HCT116 (cell line): ENCODE results near the gene TTLL3. TPM values are rescaled to one million over a fixed set of nuclear protein-coding genes. Genes with fewer than 3 reads are reported as not detected.

ENCODE experiments used
- ATAC-seq: fragments of 200-7000 bp; cut with Tn5 transposase; 2 replicates; pipeline ENCODE4 v1.9.1; 2020; ENCODE audit warnings: mild to moderate bottlenecking, moderate library complexity
- BruUV-seq: library from RNA; stranded (reverse); fragments of 400-500 nt; replicated peaks from 2 replicates; lab custom pipeline; 2021; lab: Mats Ljungman, UMichigan
- CTCF ChIA-PET: fragments of 300-600 bp; sonication (Branson Sonifier 250); formaldehyde crosslinking; loops from one replicate; lab custom pipeline; 2021; ENCODE audit warnings: antibody characterized with exemption; lab: Charles Lee
- POLR2A ChIA-PET: fragments of 300-600, 350-600 bp; sonication (Branson Sonifier 250); formaldehyde crosslinking; loops from one replicate; lab custom pipeline; 2021; ENCODE audit warnings: antibody characterized with exemption; lab: Charles Lee
- RAD21 ChIA-PET, 2 experiments: fragments of 300-600 bp; sonication (Branson Sonifier 250); formaldehyde crosslinking; loops; one replicate each; lab custom pipeline; 2023; ENCODE audit warnings: low total read pairs in 2 of 2; ENCODE audit not compliant: uncharacterized antibody in 2 of 2, unreplicated experiment in 2 of 2, low non-redundant PET in 1 of 2; lab: Charles Lee
- DNase-seq: peaks from one replicate; pipeline ENCODE4 v3.0.0-alpha.2; 2010; ENCODE audit warnings: low read depth, low spot score
- H2AFZ ChIP-seq: fragments of 200-600 bp; shearing (Covaris generic), sonication (generic); 2 replicates; pipeline ENCODE4 v1.6.1; 2017; ENCODE audit warnings: low read depth, mixed run types, mixed read lengths, antibody characterized with exemption, low read length; ENCODE audit not compliant: poor library complexity, severe bottlenecking
- H3K27ac ChIP-seq: 2 replicates; pipeline ENCODE4 v1.5.1; 2012; ENCODE audit warnings: low read depth, low read length
- H3K27me3 ChIP-seq: fragments of 200-600 bp; sonication (generic); 2 replicates; pipeline ENCODE4 v1.6.1; 2016; ENCODE audit warnings: mixed run types, low read length, mixed read lengths; ENCODE audit not compliant: insufficient read depth
- H3K36me3 ChIP-seq, 2 experiments: fragments of 200-500 bp in 1 of 2; fragments of 200-600 bp in 1 of 2; sonication (Bioruptor generic) in 1 of 2; sonication (generic) in 1 of 2; 2 replicates each; pipeline versions ENCODE4 v1.5.1 to v1.6.1; 2014 to 2016; ENCODE audit warnings: low read length in 2 of 2, inconsistent platforms in 1 of 2, mixed read lengths in 1 of 2, mixed run types in 1 of 2; ENCODE audit not compliant: insufficient read depth in 2 of 2, control insufficient read depth in 1 of 2
- H3K4me1 ChIP-seq, 2 experiments: fragments of 200-600 bp in 1 of 2; sonication (generic) in 1 of 2; 2 replicates each; pipeline versions ENCODE4 v1.5.1 to v1.6.1; 2012 to 2017; ENCODE audit warnings: low read length in 2 of 2, inconsistent platforms in 1 of 2, mild to moderate bottlenecking in 1 of 2, mixed read lengths in 1 of 2, mixed run types in 1 of 2, moderate library complexity in 1 of 2; ENCODE audit not compliant: insufficient read depth in 2 of 2, control insufficient read depth in 1 of 2
- H3K4me2 ChIP-seq: fragments of 200-600 bp; sonication (generic); 2 replicates; pipeline ENCODE4 v1.6.1; 2017; ENCODE audit warnings: mixed run types, low read length, mixed read lengths
- H3K4me3 ChIP-seq, 2 experiments: fragments of 200-600 bp in 1 of 2; sonication (generic) in 1 of 2; replicated peaks in 1 of 2; 2 replicates each; pipeline ENCODE4 v1.5.1; 2011 to 2016; ENCODE audit warnings: low read length in 2 of 2, control low read depth in 1 of 2, low read depth in 1 of 2, mild to moderate bottlenecking in 1 of 2, mixed read lengths in 1 of 2, mixed run types in 1 of 2
- H3K79me2 ChIP-seq: fragments of 200-600 bp; sonication (generic); 2 replicates; pipeline ENCODE4 v1.6.1; 2017; ENCODE audit warnings: mild to moderate bottlenecking, mixed run types, low read length, moderate library complexity, mixed read lengths; ENCODE audit not compliant: insufficient read depth
- H3K9ac ChIP-seq: fragments of 200-600 bp; sonication (generic); 2 replicates; pipeline ENCODE4 v1.6.1; 2016; ENCODE audit warnings: low read length, mixed read lengths
- H3K9me2 ChIP-seq: fragments of 200-600 bp; sonication (generic), shearing (Covaris generic); 2 replicates; pipeline ENCODE4 v1.6.1; 2017; ENCODE audit warnings: mixed run types, mild to moderate bottlenecking, moderate library complexity; ENCODE audit not compliant: insufficient read depth
- H3K9me3 ChIP-seq, 2 experiments: fragments of 200-500 bp in 1 of 2; fragments of 200-600 bp in 1 of 2; sonication (Bioruptor generic) in 1 of 2; sonication (generic) in 1 of 2; 2 replicates each; pipeline ENCODE4 v1.6.1; 2014 to 2017; ENCODE audit warnings: low read length in 2 of 2, mixed read lengths in 2 of 2, inconsistent platforms in 1 of 2, low read depth in 1 of 2, mild to moderate bottlenecking in 1 of 2, mixed run types in 1 of 2, moderate library complexity in 1 of 2; ENCODE audit not compliant: control insufficient read depth in 1 of 2, insufficient read depth in 1 of 2
- H4K20me1 ChIP-seq: fragments of 200-600 bp; sonication (generic), shearing (Covaris generic); 2 replicates; pipeline ENCODE4 v1.6.1; 2017; ENCODE audit warnings: mixed run types, mild to moderate bottlenecking, moderate library complexity; ENCODE audit not compliant: insufficient read depth
- CBX3 ChIP-seq: IDR thresholded peaks from 2 replicates; pipeline ENCODE4 v1.6.1; 2012; ENCODE audit warnings: low read depth
- CEBPB ChIP-seq: IDR thresholded peaks from 2 replicates; pipeline ENCODE4 v1.6.1; 2012; ENCODE audit warnings: low read depth
- EGR1 ChIP-seq: IDR thresholded peaks from 2 replicates; pipeline ENCODE4 v1.6.1; 2012; ENCODE audit warnings: low read depth
- ELF1 ChIP-seq: IDR thresholded peaks from 2 replicates; pipeline ENCODE4 v1.6.1; 2012; ENCODE audit warnings: low read depth, borderline replicate concordance
- EZH2phosphoT487 ChIP-seq: fragments of 200-600 bp; IDR thresholded peaks from 2 replicates; pipeline ENCODE4 v1.6.1; 2018; ENCODE audit warnings: antibody characterized with exemption, borderline replicate concordance
- FOSL1 ChIP-seq: IDR thresholded peaks from 2 replicates; pipeline ENCODE4 v1.6.1; 2012; ENCODE audit warnings: low read depth
- JUND ChIP-seq: IDR thresholded peaks from 2 replicates; pipeline ENCODE4 v1.6.1; 2012
- MAX ChIP-seq: IDR thresholded peaks from 2 replicates; pipeline ENCODE4 v1.6.1; 2012
- RAD21 ChIP-seq: IDR thresholded peaks from 2 replicates; pipeline ENCODE4 v1.6.1; 2012; ENCODE audit warnings: low read depth, mild to moderate bottlenecking
- SIN3A ChIP-seq: IDR thresholded peaks from 2 replicates; pipeline ENCODE4 v1.6.1; 2012; ENCODE audit warnings: low read depth
- SP1 ChIP-seq: IDR thresholded peaks from 2 replicates; pipeline ENCODE4 v1.6.1; 2012; ENCODE audit warnings: low read depth
- TCF7L2 ChIP-seq: IDR thresholded peaks from 2 replicates; pipeline ENCODE4 v1.7.0; 2011; ENCODE audit warnings: borderline replicate concordance, inconsistent platforms; ENCODE audit not compliant: insufficient read depth, insufficient read length; ENCODE audit errors: extremely low read depth
- ZBTB33 ChIP-seq: IDR thresholded peaks from 2 replicates; pipeline ENCODE4 v1.6.1; 2011; ENCODE audit warnings: mild to moderate bottlenecking, low read length, moderate library complexity; ENCODE audit not compliant: insufficient replicate concordance; ENCODE audit errors: extremely low read depth
- ZFX ChIP-seq: fragments of 450-650 bp; IDR thresholded peaks from 2 replicates; pipeline ENCODE4 v1.6.1; 2017
- ZNF274 ChIP-seq: fragments of 200-500 bp; sonication (Bioruptor generic); IDR thresholded peaks from 2 replicates; pipeline ENCODE4 v1.6.1; 2014; ENCODE audit warnings: mild to moderate bottlenecking, low read depth, low read length, inconsistent platforms
- intact Hi-C: fragments of 100-400 bp; cut with micrococcal nuclease; formaldehyde crosslinking; loops from 2 replicates; pipeline ENCODE4 v1.10.0; 2022
- total RNA-seq: library from RNA; stranded (reverse); gene quantifications from one replicate; pipeline ENCODE4 v1.2.1, GENCODE V29; 2021; ENCODE audit not compliant: unreplicated experiment

Gene TTLL3
- total RNA-seq, 1 experiment from 2014 or later = 40.3 TPM

DNA sequence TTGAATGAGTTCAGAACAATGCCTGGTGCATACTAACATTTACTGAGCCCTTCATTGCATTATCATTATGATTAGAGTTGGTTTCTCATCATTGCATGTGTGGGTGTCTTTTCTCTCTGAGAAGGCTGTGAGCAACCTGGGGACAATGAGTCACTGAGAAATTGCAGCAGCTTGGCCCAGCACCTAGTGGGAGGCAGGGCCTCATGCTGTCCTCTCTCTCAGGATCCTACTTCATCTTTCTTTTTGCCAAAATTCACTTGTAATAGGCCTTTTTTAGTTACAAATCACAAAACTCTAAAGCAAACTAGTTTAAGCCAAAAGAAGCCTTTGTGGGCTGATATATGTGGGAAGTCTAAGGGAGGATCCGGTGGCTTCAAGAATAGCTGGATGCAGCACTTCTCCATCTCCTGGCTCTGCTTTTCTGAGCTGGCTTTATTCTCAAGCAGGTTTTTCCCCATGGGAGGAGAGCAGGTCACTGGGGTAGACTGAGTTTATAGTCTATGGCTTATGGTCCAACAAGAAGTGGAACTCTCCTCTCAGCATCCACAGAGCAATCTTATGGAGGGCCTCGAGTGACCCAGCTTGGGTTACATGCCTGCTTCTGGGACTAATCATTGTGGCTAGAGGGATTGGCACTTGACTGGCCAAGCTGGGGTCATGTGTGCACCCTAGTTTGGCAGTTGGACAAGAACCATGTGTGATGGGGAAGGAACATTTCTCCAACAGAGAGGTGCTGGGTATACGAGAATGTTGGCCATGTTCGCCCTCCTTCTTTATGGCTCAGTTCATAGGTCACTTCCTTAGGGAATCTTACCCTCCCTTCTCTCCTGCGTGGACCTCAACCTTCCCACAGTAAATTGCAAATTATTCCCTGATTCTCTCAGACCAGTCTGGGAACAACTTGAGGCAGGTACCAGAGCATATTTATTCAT, 31.7 kb upstream of the TTLL3 start:
- POLR2A ChIA-PET = no interaction called here
- ATAC-seq (no peak), DNase-seq (no peak)
- H3K79me2 ChIP-seq = no peaks in the 10 kb centered on the region
- H3K36me3 ChIP-seq = peaks cover 0 to 4% of the 10 kb centered on the region in 2 experiments; a peak in 3 of 4 replicates
- no TSS peak for BruUV-seq
- RAD21 ChIA-PET = no interaction called here
- H3K4me2 ChIP-seq = no peak overlapping the region
- no peaks in the 10 kb centered on the region for H3K9me3 ChIP-seq
- peak; percentile 43 for TF ChIP-seq JUND
- peak; percentile 54; the same call in 1 of the 2 replicates for TF ChIP-seq EGR1
- TF ChIP-seq MAX = peak; percentile 44; the same call in 1 of the 2 replicates
- TF ChIP-seq SP1 = peak; percentile 51
- peak; percentile 47 for TF ChIP-seq FOSL1
- TF ChIP-seq CEBPB = peak; percentile 74
- TF ChIP-seq CBX3 = 0 out of 2 replicates have a peak, but pooled peaks have one; percentile 51
- TF ChIP-seq ZFX = no peak
- no peak for TF ChIP-seq RAD21
- CTCF ChIA-PET = no interaction called here
- H3K4me1 ChIP-seq = peaks cover 0 to 11% of the 10 kb centered on the region in 2 experiments; a peak in 1 of 4 replicates
- H4K20me1 ChIP-seq = no peaks in the 10 kb centered on the region
- H2AFZ ChIP-seq = no peak overlapping the region
- intact Hi-C loops = no loop called here
- no peaks in the 10 kb centered on the region for H3K27me3 ChIP-seq
- no peak overlapping the region for H3K27ac ChIP-seq
- no peak overlapping the region for H3K4me3 ChIP-seq
- no peaks in the 10 kb centered on the region for H3K9me2 ChIP-seq
- no peak overlapping the region for H3K9ac ChIP-seq

DNA sequence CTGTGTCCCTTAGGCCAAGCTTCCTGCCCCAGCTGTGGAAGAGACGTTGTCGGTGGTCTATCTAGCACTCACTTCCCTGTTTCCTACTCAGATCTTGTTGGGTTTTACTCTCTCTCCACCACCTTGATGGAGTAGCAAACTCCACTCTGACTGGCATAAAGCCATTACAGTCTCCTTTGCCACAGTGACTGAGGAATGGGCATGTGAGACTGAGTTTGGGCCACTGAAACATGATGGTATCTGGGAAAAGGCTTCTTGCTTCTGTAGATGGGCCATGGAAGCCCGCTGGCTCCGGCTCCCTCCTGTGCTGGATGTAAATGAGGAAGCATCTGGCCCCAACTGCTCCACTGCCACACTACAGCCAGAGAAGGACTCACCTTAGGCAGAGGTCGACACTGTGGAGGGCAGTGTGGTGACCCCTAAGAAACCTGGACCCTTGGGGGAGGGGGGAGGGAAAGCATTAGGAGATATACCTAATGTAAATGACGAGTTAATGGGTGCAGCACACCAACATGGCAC, 30.9 kb upstream of the TTLL3 start:
- no peak overlapping the region for H3K4me3 ChIP-seq
- no peaks in the 10 kb centered on the region for H3K9me3 ChIP-seq
- H3K4me1 ChIP-seq = peaks cover 0 to 11% of the 10 kb centered on the region in 2 experiments; a peak in 1 of 4 replicates
- H3K36me3 ChIP-seq = peaks cover 5 to 8% of the 10 kb centered on the region in 2 experiments; a peak in 3 of 4 replicates
- H3K79me2 ChIP-seq = no peaks in the 10 kb centered on the region
- TF ChIP-seq FOSL1 (no peak), EZH2phosphoT487 (no peak), SIN3A (no peak), ZBTB33 (no peak), ZFX (no peak), TCF7L2 (no peak), JUND (no peak), ZNF274 (no peak), ELF1 (no peak)
- H3K9me2 ChIP-seq = no peaks in the 10 kb centered on the region
- H4K20me1 ChIP-seq = no peaks in the 10 kb centered on the region
- no peak overlapping the region for H2AFZ ChIP-seq
- no peak overlapping the region for H3K27ac ChIP-seq
- intact Hi-C loops = no loop called here
- H3K4me2 ChIP-seq = no peak overlapping the region
- no peak for ATAC-seq
- BruUV-seq = no TSS peak
- H3K9ac ChIP-seq = no peak overlapping the region
- no peak for DNase-seq
- ChIA-PET CTCF (no interaction called here), POLR2A (no interaction called here), RAD21 (no interaction called here)
- H3K27me3 ChIP-seq = no peaks in the 10 kb centered on the region
